Mucosa of descending colon (tissue), 3 donors: Measurements from ENCODE around the gene CLOCK. TPM values are rescaled to one million over a fixed set of nuclear protein-coding genes. Genes with fewer than 3 reads are reported as not detected.

Source experiments
- ATAC-seq: fragments of 200-7000 bp; cut with Tn5 transposase; one replicate; pipeline ENCODE4 v1.9.1; 2020; ENCODE audit warnings: mild to moderate bottlenecking, moderate library complexity
- DNase-seq, 3 donors: peaks; one replicate each; pipeline ENCODE4 v3.0.0-alpha.2; 2020
- H3K36me3 ChIP-seq: fragments of 200-600 bp; one replicate; pipeline ENCODE4 v1.8.0; 2021; ENCODE audit warnings: low read depth, mild to moderate bottlenecking
- H3K4me1 ChIP-seq: fragments of 200-600 bp; one replicate; pipeline ENCODE4 v1.8.0; 2021; ENCODE audit warnings: low read depth, mild to moderate bottlenecking
- H3K4me3 ChIP-seq: fragments of 200-600 bp; one replicate; pipeline ENCODE4 v1.8.0; 2021; ENCODE audit warnings: mild to moderate bottlenecking
- H3K9me3 ChIP-seq: fragments of 200-600 bp; one replicate; pipeline ENCODE4 v1.8.0; 2021; ENCODE audit warnings: mild to moderate bottlenecking
- CTCF ChIP-seq: fragments of 200-600 bp; IDR thresholded peaks from one replicate; pipeline ENCODE4 v1.8.0; 2022; ENCODE audit warnings: antibody characterized with exemption, mild to moderate bottlenecking
- intact Hi-C, 2 donors: fragments of 100-400 bp; cut with DNase I in 1 of 2; cut with micrococcal nuclease in 1 of 2; formaldehyde crosslinking; loops; one replicate each; pipeline versions ENCODE4 v1.11.0 to v1.11.1; 2022; cut with DNase I, micrococcal nuclease
- total RNA-seq, 3 donors: library from RNA; stranded (reverse); fragmentation: NEBNext Ultra II Directional in 2 of 3; extraction: Animal tissue kit (Norgen Biotek cat#: 25700) in 2 of 3; gene quantifications; one replicate each; pipeline versions ENCODE4 v1.2.1 to v1.2.4, GENCODE V29; 2021 to 2023
- donor health status: DM: no; HTN: no; CAD: no; lungs with moderate emphysema.
- donor health status: DM: no; HTN: no; CAD: no.
- donor health status: DM: no; HTN: yes; CAD: no.

CLOCK gene
- total RNA-seq, 3 donors from 2014 or later, result 17.4 to 33.1 (median 25.3) TPM

- ATAC-seq (peak; percentile 79), DNase-seq (peak in 2 of 3 donors; percentile 30 to 32)
- peaks cover 8% of the 10 kb centered on the region for H3K4me1 ChIP-seq
- no peaks in the 10 kb centered on the region for H3K36me3 ChIP-seq
- H3K9me3 ChIP-seq, result no peaks in the 10 kb centered on the region
- no peak for TF ChIP-seq CTCF
- no peak overlapping the region for H3K4me3 ChIP-seq
- intact Hi-C loops, result no loop called here
Observed at GRCh38 chr4:55438314-55438713, 108.4 kb downstream of the CLOCK start.

GRCh38 chr4:55437823-55438222, 108.9 kb downstream of the CLOCK start:
- Histone ChIP-seq H3K36me3 (no peaks in the 10 kb centered on the region), H3K9me3 (no peaks in the 10 kb centered on the region), H3K4me1 (peaks cover 8% of the 10 kb centered on the region), H3K4me3 (no peak overlapping the region)
- DNase-seq, result no peak
- ATAC-seq, result peak; percentile 7
- no peak for TF ChIP-seq CTCF
- intact Hi-C loops, result no loop called here

- Histone ChIP-seq H3K36me3 (no peaks in the 10 kb centered on the region), H3K4me1 (peaks cover 8% of the 10 kb centered on the region), H3K9me3 (no peaks in the 10 kb centered on the region), H3K4me3 (no peak overlapping the region)
- no peak for TF ChIP-seq CTCF
- ATAC-seq, result peak; percentile 90
- DNase-seq, result peak in 2 of 3 donors; percentile 35 to 41
- intact Hi-C loops, result no loop called here
Observed at GRCh38 chr4:55437356-55437796, 109.3 kb downstream of the CLOCK start.

GRCh38 chr4:55435141-55435841, 111.4 kb downstream of the CLOCK start:
- no peak for TF ChIP-seq CTCF
- Histone ChIP-seq H3K4me3 (no peak overlapping the region), H3K9me3 (no peaks in the 10 kb centered on the region), H3K36me3 (no peaks in the 10 kb centered on the region), H3K4me1 (peaks cover 8% of the 10 kb centered on the region)
- no peak for DNase-seq
- ATAC-seq, result no peak
- intact Hi-C loops, result no loop called here

GRCh38 chr4:55431710-55432336, 114.9 kb downstream of the CLOCK start:
- TF ChIP-seq CTCF, result no peak

More at GRCh38 chr4:55431710-55432336, 114.9 kb downstream of the CLOCK start:
- DNase-seq (no peak), ATAC-seq (no peak)
- Histone ChIP-seq H3K36me3 (no peaks in the 10 kb centered on the region), H3K9me3 (no peaks in the 10 kb centered on the region), H3K4me3 (no peak overlapping the region), H3K4me1 (no peaks in the 10 kb centered on the region)
- intact Hi-C loops, result no loop called here
